Tibial nerve (tissue), 3 donors: ENCODE measurements around the gene SMIM22.

Experiments
- POLR2A ChIP-seq, 2 donors: fragments of 450-650 bp; IDR thresholded peaks; one replicate each; pipeline ENCODE4 v1.6.1; 2017; ENCODE audit warnings: antibody characterized with exemption in 2 of 2, mild to moderate bottlenecking in 2 of 2, moderate library complexity in 2 of 2
- TF ChIP-seq, protein P1 (sequence below), 5 experiments: fragments of 200-600 bp in 3 of 5; fragments of 450-650 bp in 2 of 5; sonication (generic) in 3 of 5; IDR thresholded peaks; one replicate each; pipeline ENCODE4 v1.5.1; 2016 to 2019; ENCODE audit warnings: antibody characterized with exemption in 5 of 5, mild to moderate bottlenecking in 3 of 5, moderate library complexity in 2 of 5

GRCh38 chr16:4788910-4789309 is 6.3 kb upstream of the SMIM22 start:
- no peak for TF ChIP-seq POLR2A (IDR thresholded peaks at IDR 0.05)
- TF ChIP-seq, protein P1, sequence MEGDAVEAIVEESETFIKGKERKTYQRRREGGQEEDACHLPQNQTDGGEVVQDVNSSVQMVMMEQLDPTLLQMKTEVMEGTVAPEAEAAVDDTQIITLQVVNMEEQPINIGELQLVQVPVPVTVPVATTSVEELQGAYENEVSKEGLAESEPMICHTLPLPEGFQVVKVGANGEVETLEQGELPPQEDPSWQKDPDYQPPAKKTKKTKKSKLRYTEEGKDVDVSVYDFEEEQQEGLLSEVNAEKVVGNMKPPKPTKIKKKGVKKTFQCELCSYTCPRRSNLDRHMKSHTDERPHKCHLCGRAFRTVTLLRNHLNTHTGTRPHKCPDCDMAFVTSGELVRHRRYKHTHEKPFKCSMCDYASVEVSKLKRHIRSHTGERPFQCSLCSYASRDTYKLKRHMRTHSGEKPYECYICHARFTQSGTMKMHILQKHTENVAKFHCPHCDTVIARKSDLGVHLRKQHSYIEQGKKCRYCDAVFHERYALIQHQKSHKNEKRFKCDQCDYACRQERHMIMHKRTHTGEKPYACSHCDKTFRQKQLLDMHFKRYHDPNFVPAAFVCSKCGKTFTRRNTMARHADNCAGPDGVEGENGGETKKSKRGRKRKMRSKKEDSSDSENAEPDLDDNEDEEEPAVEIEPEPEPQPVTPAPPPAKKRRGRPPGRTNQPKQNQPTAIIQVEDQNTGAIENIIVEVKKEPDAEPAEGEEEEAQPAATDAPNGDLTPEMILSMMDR (IDR thresholded peaks at IDR 0.05): no peak
